Activated CD8-positive, alpha-beta T cell treated with anti-CD3 and anti-CD28 coated beads for 36 hours (primary cell): ENCODE data around the gene GSK3B. TPM values are rescaled to one million over a fixed set of nuclear protein-coding genes. Genes with fewer than 3 reads are reported as not detected.

Experiments used
- ATAC-seq: fragments of 200-7000 bp; cut with Tn5 transposase; one replicate; pipeline ENCODE4 v1.10.0; 2021; ENCODE audit warnings: mild to moderate bottlenecking, moderate library complexity
- CTCF ChIA-PET: fragments of 350-600 bp; sonication (Branson Sonifier 250); formaldehyde crosslinking; loops from one replicate; lab custom pipeline; 2021; ENCODE audit warnings: antibody characterized with exemption; lab: Charles Lee
- POLR2A ChIA-PET: fragments of 350-600 bp; sonication (Branson Sonifier 250); formaldehyde crosslinking; loops from one replicate; lab custom pipeline; 2021; ENCODE audit warnings: antibody characterized with exemption; lab: Charles Lee
- DNase-seq: peaks from one replicate; pipeline ENCODE4 v3.0.0-alpha.2; 2020
- H3K27ac Mint-ChIP-seq: one replicate; pipeline ENCODE4 v1.8.0; 2021; ENCODE audit warnings: mild to moderate bottlenecking, mixed read lengths
- H3K27me3 Mint-ChIP-seq: one replicate; pipeline ENCODE4 v1.8.0; 2021; ENCODE audit warnings: mixed read lengths
- H3K36me3 Mint-ChIP-seq: one replicate; pipeline ENCODE4 v1.8.0; 2021; ENCODE audit warnings: low read depth, mixed read lengths
- H3K4me1 Mint-ChIP-seq: one replicate; pipeline ENCODE4 v1.8.0; 2021; ENCODE audit warnings: low read depth, mixed read lengths
- H3K4me3 Mint-ChIP-seq: one replicate; pipeline ENCODE4 v1.8.0; 2021; ENCODE audit warnings: mild to moderate bottlenecking, moderate library complexity, mixed read lengths
- H3K9me3 Mint-ChIP-seq: one replicate; pipeline ENCODE4 v1.8.0; 2021; ENCODE audit warnings: mixed read lengths
- CTCF ChIP-seq: fragments of 200-600 bp; IDR thresholded peaks from one replicate; pipeline ENCODE4 v1.8.0; 2022; ENCODE audit warnings: antibody characterized with exemption, mild to moderate bottlenecking
- intact Hi-C: fragments of 100-400 bp; cut with micrococcal nuclease; formaldehyde crosslinking; loops from one replicate; pipeline ENCODE4 v1.10.0; 2022
- total RNA-seq, 2 experiments: library from RNA; stranded (reverse); gene quantifications; one replicate each; pipeline ENCODE4 v1.2.3, GENCODE V29; 2021

The GSK3B gene
- total RNA-seq, 2 experiments from 2014 or later, result 29.0 to 32.1 TPM

- intact Hi-C loops, result no loop called here
- no peak within 1 kb of the TSS for H3K27ac Mint-ChIP-seq
- ChIA-PET POLR2A (no interaction called here), CTCF (interaction anchor here (0.8 kb wide), 1 partner anchor 10 kb away, joined by 4 read pairs; no protein-coding TSS in a partner anchor)
- ATAC-seq (no peak), DNase-seq (no peak)
- no peak within 1 kb of the TSS for H3K4me3 Mint-ChIP-seq
- H3K9me3 Mint-ChIP-seq, result peaks cover under 1% of the 10 kb centered on the region
- no peak for TF ChIP-seq CTCF
- no peaks in the 10 kb centered on the region for H3K36me3 Mint-ChIP-seq
- peaks cover 1% of the 10 kb centered on the region for H3K27me3 Mint-ChIP-seq
- H3K4me1 Mint-ChIP-seq, result peaks cover 4% of the 10 kb centered on the region
Measured at GRCh38 chr3:119781330-119782198, 312.7 kb downstream of the GSK3B start, which contains the start of gene NR1I2. Gene NR1I2, plus strand, starts transcription at chr3:119782101.

GRCh38 chr3:119779731-119780383, 314.4 kb downstream of the GSK3B start:
- ATAC-seq (no peak), DNase-seq (no peak)
- Mint-ChIP-seq H3K4me3 (no peak overlapping the region), H3K4me1 (peaks cover 4% of the 10 kb centered on the region), H3K27ac (no peak overlapping the region), H3K27me3 (no peaks in the 10 kb centered on the region), H3K9me3 (peaks cover 7% of the 10 kb centered on the region), H3K36me3 (peaks cover 3% of the 10 kb centered on the region)
- intact Hi-C loops, result no loop called here
- ChIA-PET CTCF (no interaction called here), POLR2A (no interaction called here)
- no peak for TF ChIP-seq CTCF

- Mint-ChIP-seq H3K27ac (no peak overlapping the region), H3K4me3 (no peak overlapping the region), H3K4me1 (peaks cover 4% of the 10 kb centered on the region), H3K27me3 (no peaks in the 10 kb centered on the region), H3K36me3 (peaks cover 3% of the 10 kb centered on the region), H3K9me3 (peaks cover 7% of the 10 kb centered on the region)
- TF ChIP-seq CTCF, result no peak
- ATAC-seq (no peak), DNase-seq (no peak)
- ChIA-PET CTCF (no interaction called here), POLR2A (no interaction called here)
- intact Hi-C loops, result no loop called here
Measured at GRCh38 chr3:119778811-119779210, 315.4 kb downstream of the GSK3B start.

- CTCF ChIA-PET, result no interaction called here
- Mint-ChIP-seq H3K36me3 (peaks cover 3% of the 10 kb centered on the region), H3K4me3 (no peak overlapping the region), H3K27ac (no peak overlapping the region), H3K9me3 (peaks cover 7% of the 10 kb centered on the region), H3K27me3 (no peaks in the 10 kb centered on the region), H3K4me1 (peaks cover 4% of the 10 kb centered on the region)
- TF ChIP-seq CTCF, result no peak
- DNase-seq, result no peak
- intact Hi-C loops, result no loop called here
- POLR2A ChIA-PET, result no interaction called here
- no peak for ATAC-seq
Measured at GRCh38 chr3:119778176-119778575, 316.1 kb downstream of the GSK3B start.

GRCh38 chr3:119776304-119776703, 317.9 kb downstream of the GSK3B start:
- intact Hi-C loops, result no loop called here

More at GRCh38 chr3:119776304-119776703, 317.9 kb downstream of the GSK3B start:
- Mint-ChIP-seq H3K4me1 (peaks cover 4% of the 10 kb centered on the region), H3K36me3 (peaks cover 3% of the 10 kb centered on the region), H3K27ac (no peak overlapping the region), H3K4me3 (no peak overlapping the region), H3K27me3 (no peaks in the 10 kb centered on the region), H3K9me3 (peaks cover 7% of the 10 kb centered on the region)
- no peak for ATAC-seq
- ChIA-PET CTCF (no interaction called here), POLR2A (no interaction called here)
- no peak for DNase-seq
- no peak for TF ChIP-seq CTCF
